DOHH2 (cell line): ENCODE results near the gene PROK1.

Experiments used
- EZH2phosphoT487 ChIP-seq: fragments of 200-600 bp; sonication (generic); IDR thresholded peaks from 2 replicates; pipeline ENCODE4 v1.6.1; 2017; ENCODE audit warnings: borderline replicate concordance, mild to moderate bottlenecking, antibody characterized with exemption, low read length, moderate library complexity, mixed read lengths
- TF ChIP-seq, protein P1 (sequence below): fragments of 200-600 bp; sonication (generic); IDR thresholded peaks from one replicate; pipeline ENCODE4 v1.5.1; 2014; ENCODE audit warnings: antibody characterized with exemption, mild to moderate bottlenecking, low read depth, low read length; ENCODE audit not compliant: poor library complexity, severe bottlenecking

DNA sequence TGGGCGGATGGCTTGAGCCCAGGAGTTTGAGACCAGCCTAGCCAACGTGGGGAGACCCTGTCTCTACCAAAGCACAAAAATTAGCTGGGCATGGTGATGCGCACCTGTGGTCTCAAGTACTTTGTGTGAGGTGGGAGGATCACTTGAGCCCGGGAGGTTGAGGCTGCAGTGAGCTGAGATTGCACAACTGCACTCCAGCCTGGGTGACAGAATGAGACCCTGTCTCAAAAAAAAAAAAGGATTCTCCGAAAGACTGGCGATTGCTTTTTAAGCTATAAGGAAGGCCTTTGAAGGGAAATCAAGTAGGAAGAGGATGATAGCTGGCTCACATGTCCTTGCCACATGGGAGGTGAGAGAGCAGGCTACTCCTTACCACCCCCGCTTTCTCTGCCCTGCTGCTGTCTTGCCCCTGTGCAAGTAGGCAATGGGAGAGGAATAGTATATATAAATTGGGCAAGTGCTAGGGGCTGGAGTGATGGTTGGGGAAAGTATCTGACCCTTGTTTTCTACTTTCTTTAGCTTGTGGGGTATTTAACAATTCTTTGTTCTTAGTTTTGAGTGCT is 39.7 kb upstream of the PROK1 start:
- TF ChIP-seq, protein P1, sequence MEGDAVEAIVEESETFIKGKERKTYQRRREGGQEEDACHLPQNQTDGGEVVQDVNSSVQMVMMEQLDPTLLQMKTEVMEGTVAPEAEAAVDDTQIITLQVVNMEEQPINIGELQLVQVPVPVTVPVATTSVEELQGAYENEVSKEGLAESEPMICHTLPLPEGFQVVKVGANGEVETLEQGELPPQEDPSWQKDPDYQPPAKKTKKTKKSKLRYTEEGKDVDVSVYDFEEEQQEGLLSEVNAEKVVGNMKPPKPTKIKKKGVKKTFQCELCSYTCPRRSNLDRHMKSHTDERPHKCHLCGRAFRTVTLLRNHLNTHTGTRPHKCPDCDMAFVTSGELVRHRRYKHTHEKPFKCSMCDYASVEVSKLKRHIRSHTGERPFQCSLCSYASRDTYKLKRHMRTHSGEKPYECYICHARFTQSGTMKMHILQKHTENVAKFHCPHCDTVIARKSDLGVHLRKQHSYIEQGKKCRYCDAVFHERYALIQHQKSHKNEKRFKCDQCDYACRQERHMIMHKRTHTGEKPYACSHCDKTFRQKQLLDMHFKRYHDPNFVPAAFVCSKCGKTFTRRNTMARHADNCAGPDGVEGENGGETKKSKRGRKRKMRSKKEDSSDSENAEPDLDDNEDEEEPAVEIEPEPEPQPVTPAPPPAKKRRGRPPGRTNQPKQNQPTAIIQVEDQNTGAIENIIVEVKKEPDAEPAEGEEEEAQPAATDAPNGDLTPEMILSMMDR: no peak
- no peak for TF ChIP-seq EZH2phosphoT487
